ENCODE results near the gene SCNN1A.

SCNN1A gene

DNA sequence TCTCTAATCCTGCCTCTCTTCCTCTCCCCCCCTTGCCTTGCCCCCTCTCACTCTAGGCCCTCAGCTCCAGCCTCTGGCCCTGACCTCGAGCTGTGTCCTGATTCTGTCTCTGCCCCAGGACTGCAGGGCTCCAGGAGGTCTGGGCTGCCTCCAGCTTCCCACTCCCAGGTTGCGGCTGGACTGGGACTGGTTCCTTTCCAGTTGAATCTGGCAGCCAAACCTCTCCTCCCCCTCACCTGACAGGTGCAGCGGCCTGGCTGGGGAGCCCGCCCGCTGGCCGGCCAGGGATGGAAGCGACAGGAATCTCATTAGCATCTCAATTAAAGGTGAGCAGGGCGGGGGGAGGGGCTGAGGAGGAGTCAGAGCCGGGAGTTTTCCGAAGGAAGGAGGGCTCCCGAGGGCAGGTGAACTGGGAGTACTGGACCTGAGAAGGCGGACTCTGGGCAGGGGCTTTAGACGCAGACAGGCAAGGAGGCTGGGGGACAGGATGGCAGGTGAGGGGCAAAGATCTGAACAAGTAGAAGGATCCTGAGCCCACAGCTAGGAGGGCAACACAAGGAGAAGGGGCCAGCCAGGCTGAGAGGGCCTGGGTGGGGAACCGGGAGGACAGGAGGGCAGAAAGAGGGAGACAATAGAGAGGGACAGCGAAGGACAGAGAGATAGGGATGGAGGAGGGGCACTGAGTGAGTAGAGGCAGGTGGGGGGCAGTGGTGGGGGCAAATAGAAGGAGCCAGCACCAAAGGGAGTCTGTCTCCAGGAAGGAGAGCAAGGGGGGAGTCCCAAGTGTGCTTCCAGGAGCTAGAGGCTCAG, at the start of gene SCNN1A:
TSS of gene SCNN1A (minus strand) at position 295 of the 810 bp plus-strand sequence. CDS start 780 bp downstream, outside the sequence.
- DNase-seq, result no peak

- DNase-seq, result no peak
These were observed 49.5 kb upstream of the SCNN1A start for GRCh38 chr12:6424866-6425265.

DNA sequence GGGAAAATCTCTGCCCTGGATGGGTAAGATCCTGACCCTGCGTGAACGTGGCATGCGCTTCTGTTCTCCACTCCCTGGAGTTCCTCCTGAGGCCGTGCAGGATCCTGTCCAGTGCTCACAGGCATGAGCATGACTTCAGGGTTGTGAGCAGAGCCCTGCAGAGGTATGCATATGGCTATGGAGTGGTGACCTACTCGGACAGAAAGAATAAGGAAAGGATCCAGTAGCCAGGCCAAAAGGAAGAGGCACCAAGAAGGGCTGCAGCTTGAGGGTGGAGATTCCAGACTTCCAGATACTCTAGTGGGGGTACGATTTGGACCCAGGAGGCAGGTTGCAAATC, 48.6 kb upstream of the SCNN1A start:
- DNase-seq, result no peak

GRCh38 chr12:6423267-6424007, 48.1 kb upstream of the SCNN1A start:
- peak; percentile 83 for DNase-seq

DNA sequence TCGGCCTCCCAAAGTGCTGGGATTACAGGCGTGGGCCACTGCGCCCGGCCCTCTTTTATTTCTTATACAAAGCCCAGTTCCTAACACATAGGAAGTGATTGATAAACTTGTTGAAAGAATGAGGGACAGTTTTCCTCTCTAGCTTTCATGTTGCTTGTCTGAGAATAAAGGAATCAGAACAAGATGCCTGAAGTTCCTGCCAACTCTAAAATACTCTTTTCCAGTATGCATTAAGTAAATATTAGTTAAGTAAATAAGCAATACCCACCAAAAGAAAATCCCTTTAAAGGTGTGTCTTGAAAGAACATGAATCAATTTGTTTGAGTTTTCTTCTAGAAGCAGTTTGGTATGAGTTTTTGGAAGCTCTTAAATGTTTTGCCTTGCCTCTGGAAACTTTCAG, 45.0 kb upstream of the SCNN1A start:
- DNase-seq, result no peak

DNA sequence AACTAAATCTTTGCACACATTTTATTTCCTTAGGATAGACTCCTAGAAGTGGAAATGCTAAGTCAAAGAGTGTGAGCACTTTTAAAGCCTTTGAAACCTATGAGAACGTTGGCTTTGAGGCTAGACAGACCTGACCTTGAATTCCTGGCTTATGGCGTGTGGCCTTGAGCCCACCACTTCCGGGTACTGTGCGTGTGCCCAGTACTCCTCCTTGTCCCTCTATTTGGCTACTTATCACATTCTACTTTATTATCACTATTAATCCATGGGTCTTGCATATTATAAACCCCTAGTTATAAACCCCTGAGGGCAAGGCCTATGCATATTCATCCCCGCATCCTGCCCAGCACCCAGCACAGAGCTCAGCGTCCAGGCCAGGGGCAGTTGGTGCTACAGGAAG, 43.4 kb upstream of the SCNN1A start:
- no peak for DNase-seq

DNA sequence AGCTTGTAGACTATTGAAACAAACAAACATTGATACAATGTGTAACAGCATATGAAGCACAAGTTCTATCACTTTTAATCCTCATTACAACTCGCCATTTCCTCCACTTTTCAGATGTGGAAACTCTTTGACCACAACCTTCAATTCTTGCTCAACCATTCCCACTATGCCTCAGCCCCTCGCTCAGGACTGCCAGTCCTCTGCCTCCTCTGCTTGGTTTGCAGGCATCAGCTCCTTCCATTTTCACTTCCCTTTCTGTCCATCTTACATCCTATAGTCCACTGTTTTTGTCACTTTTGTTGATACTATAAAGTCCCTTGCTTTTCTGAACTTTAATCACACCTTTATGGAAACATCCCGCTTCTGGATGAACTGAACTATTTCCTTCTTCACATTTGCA, 41.2 kb upstream of the SCNN1A start:
- no peak for DNase-seq

DNA sequence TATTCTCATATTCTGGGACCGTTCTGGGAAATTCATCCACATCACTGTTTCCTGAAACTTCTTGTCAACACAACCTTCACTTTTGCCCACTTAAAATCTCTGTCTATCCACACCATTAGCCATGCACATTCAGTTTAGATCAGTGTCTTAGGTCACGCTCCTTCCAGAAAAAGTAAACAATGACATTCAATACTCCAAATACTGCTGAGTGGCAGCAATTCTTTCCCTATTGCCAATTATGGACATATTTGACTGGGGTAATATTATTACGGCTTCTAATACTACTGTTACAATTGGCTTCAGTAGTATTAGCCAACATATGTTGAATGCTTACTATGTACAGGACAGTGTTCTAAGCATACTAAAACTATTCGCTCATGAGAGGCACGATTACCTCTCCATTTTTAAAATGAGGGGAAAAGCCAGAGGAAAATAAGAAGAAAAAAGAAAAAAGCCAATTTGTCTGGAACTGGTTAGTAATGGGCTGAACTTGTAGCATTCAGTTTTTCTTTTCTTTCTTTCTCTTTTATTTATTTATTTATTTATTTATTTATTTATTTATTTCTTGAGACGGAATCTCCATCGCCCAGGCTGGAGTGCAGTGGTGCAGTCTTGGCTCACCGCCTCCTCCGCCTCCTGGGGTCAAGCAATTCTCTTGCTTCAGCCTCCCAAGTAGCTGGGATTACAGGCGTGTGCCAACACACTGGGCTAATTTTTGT, 32.0 kb upstream of the SCNN1A start:
- DNase-seq, result no peak

DNA sequence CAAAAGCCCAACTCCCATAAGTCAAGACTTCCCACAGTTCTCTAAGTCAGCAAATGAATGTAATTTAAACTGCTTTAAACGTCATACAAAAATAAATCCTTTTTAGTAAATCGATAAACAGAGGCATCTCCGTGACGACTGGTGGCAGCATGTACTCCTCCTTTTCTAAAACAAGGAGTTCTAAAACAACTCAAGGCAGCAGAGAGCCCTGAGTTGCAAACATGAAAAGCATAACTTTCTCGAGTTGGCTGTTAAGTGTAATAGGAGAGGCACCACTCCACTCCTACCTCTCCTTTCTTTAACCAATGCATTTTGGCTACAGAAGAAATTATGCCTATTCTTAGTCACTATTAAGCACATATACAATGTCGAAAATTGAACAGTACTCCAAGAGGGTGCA, 30.6 kb upstream of the SCNN1A start:
- DNase-seq, result no peak

- no peak for DNase-seq
These were observed 29.0 kb upstream of the SCNN1A start for GRCh38 chr12:6404390-6404789.

GRCh38 chr12:6399884-6400644, 24.7 kb upstream of the SCNN1A start:
- DNase-seq, result no peak

DNA sequence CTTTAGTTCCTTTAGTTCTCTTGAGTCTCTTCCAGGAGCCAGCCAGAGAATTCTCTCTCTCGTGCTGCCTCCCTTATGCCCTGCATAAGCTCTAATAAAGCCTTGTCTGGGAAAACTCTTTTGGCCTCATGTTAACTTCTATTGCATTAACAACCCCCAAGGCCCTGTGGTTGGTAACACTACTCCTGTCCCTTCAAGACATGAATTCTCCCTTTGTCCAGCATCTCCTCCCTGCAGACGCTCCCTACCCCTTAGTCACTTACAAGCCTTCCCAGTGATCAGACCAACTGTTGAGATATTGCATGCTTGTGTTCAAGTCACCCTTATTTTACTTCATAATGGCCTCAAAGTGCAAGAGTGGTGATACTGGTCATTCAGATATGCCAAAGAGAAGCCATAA, 20.7 kb upstream of the SCNN1A start:
- DNase-seq, result no peak

DNA sequence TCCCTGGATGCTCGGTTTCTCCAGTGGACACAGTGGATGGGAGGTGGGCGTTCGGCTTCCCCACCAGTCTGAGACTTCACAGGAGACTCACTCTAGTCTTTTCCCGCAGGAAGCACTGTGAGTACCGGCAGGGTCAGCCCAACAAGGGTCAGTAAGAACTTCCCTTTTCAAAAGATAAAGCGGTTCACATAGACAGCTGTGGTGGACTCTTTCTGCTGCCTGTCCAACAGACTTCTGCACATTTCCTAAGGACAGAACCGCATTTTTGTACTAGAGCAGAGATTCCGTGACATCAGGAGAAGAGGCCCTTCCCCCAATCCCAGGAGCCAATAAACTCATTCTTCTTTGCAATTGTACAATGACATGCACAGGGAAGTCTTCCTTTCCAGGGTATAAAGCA, 19.0 kb upstream of the SCNN1A start:
- DNase-seq, result no peak

- DNase-seq, result no peak
These were observed 17.7 kb upstream of the SCNN1A start for GRCh38 chr12:6393109-6393508.

GRCh38 chr12:6392504-6392903, 17.1 kb upstream of the SCNN1A start:
- no peak for DNase-seq

GRCh38 chr12:6391013-6391412, 15.7 kb upstream of the SCNN1A start:
- no peak for DNase-seq

DNA sequence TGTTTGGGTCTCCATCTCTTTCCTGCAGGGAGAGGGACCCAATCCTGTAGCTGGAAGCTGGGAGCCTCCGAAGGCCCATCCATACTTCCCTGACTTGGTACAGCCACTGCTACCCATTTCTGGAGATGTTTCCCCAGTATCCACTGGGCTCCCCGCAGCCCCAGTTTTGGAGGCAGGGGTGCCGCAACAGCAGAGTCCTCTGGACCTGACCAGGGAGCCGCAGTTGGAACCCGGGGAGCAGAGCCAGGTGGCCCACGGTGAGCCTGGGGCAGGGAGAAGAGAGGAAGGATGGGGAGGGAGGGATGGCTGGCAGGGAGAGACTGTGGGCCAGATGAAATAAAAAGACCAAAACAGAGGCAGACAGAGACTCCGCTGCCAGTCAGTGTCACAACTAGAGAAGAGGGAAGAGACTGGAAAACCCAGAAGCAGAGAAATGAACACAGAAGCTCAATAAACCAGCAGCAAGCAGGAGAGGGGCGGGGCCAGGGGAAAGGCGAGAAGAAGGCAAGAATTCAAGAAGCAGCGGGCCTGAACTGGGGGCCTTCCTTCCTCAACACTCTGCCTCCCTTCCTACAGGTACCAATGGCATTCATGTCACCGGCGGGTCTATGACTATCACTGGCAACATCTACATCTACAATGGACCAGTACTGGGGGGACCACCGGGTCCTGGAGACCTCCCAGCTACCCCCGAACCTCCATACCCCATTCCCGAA, 14.9 kb upstream of the SCNN1A start:
- DNase-seq, result no peak

DNA sequence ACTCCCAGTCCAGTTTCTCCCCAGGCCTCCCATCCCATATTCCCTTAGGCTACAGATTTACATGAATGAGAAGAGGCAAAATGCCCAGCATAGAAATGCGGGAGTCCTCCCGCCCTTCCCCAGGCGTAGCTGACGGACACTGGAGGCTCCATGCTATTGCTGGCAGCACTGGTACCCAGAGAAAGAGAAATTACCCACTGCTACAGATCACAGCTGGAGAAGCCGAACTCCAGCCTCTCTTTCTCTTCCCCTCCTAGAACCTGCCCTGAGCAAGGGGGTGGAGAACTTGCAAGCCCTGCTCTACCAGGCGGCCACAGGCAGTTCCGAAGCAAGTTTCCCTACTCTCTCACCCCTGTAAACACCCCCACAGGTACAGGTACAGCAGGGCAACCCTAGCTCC, 12.2 kb upstream of the SCNN1A start:
- DNase-seq, result no peak

DNA sequence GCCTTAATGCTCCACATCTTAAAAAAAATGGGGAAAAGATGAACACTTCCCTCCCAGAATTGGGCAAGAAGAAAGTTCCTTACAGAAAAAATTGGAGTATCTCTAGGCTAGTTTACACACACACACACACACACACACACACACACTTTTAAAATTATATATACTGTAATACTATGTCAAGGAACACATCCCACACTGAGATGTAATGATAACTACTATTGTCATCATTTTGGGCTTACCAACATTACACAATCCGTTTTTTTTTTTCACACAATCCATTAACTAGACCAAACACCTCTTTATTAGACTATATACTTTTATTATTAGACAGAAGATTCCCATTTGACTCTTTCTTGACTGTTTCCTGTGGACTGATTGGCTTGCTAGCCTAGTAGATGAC, 11.1 kb upstream of the SCNN1A start:
- no peak for DNase-seq

- no peak for DNase-seq
These were observed 10.7 kb upstream of the SCNN1A start for GRCh38 chr12:6386038-6386437.

- no peak for DNase-seq
These were observed 9.4 kb upstream of the SCNN1A start for GRCh38 chr12:6384499-6385436.

All from activated CD4-positive, alpha-beta T cell treated with anti-CD3 and anti-CD28 coated beads for 48 hours (primary cell).